Measurements from ENCODE around the gene SLC15A4.

SLC15A4 gene

DNA sequence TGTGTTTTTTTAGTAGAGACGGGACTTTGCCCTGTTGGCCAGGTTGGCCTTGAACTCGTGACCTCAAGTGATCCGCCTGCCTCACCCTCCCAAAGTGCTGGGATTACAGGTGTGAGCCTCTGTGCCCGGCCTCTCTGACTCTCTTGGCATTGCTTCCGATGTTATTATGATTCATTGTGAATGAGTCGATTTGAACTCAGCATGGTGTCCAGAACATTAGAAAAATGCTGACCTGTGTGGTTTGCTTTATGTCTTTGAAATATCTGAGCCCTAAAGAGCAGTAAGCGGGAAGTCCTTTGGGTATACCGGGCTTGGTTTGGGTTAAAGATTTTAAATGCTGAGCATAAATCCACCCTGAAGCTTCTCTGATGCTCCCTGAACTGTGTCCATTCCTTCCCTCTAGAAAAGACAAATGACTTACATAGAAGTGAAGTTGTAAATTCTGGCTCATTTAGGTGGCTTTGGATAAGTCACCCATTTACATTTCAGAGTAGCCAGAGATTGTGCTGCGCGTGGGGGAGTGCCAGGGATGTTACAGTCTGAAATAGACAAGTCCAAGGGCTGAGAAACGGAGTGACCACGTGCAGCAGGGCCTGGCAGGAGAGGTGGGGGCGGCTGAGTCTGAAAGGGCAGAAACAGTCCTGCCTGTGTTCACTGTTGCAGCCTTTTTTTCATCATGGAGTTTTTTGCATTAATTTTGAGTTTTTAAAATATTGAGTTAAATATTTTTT is 39.6 kb downstream of the SLC15A4 start:
- H3K27ac ChIP-seq, result no peak overlapping the region
- no peak for DNase-seq
- H3K9me3 ChIP-seq (ENCODE audit: severe bottlenecking), result no peaks in the 10 kb centered on the region
- TF ChIP-seq, protein P1, sequence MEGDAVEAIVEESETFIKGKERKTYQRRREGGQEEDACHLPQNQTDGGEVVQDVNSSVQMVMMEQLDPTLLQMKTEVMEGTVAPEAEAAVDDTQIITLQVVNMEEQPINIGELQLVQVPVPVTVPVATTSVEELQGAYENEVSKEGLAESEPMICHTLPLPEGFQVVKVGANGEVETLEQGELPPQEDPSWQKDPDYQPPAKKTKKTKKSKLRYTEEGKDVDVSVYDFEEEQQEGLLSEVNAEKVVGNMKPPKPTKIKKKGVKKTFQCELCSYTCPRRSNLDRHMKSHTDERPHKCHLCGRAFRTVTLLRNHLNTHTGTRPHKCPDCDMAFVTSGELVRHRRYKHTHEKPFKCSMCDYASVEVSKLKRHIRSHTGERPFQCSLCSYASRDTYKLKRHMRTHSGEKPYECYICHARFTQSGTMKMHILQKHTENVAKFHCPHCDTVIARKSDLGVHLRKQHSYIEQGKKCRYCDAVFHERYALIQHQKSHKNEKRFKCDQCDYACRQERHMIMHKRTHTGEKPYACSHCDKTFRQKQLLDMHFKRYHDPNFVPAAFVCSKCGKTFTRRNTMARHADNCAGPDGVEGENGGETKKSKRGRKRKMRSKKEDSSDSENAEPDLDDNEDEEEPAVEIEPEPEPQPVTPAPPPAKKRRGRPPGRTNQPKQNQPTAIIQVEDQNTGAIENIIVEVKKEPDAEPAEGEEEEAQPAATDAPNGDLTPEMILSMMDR (IDR thresholded peaks at IDR 0.05; ENCODE audit: low read depth, low read length), result no peak
- no peak overlapping the region for H3K4me3 ChIP-seq (ENCODE audit: low read depth, low read length)
- H3K36me3 ChIP-seq, result no peaks in the 10 kb centered on the region
- no peaks in the 10 kb centered on the region for H3K27me3 ChIP-seq (ENCODE audit: insufficient read depth, low read depth, severe bottlenecking)

DNA sequence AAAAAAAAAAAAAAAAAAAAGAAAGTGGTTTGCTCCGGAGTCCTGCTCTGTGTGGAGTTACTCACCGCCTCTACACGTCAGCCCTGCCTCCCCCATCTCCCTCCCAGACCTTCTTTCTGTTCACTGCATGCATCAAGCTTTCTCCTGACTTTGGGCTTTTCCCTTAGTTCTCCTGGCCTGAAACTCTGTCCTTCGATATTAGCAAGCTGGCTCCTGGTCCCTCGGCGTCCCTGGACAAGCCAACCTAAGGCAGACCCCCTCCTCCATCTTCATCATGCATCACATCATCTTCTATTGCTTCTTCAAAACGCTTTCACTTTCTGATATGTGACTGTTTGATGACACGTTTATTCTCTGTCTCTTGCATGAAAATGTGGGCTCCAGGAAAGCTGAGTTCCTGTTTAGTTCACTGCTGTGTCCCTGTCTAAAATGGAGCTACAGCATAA is 40.6 kb downstream of the SLC15A4 start:
- Histone ChIP-seq H3K27me3 (ENCODE audit: insufficient read depth, low read depth, severe bottlenecking) (no peaks in the 10 kb centered on the region), H3K27ac (no peak overlapping the region), H3K4me3 (ENCODE audit: low read depth, low read length) (no peak overlapping the region), H3K36me3 (no peaks in the 10 kb centered on the region), H3K9me3 (ENCODE audit: severe bottlenecking) (no peaks in the 10 kb centered on the region)
- TF ChIP-seq, protein P1 (IDR thresholded peaks at IDR 0.05; ENCODE audit: low read depth, low read length), result no peak
- no peak for DNase-seq

DNA sequence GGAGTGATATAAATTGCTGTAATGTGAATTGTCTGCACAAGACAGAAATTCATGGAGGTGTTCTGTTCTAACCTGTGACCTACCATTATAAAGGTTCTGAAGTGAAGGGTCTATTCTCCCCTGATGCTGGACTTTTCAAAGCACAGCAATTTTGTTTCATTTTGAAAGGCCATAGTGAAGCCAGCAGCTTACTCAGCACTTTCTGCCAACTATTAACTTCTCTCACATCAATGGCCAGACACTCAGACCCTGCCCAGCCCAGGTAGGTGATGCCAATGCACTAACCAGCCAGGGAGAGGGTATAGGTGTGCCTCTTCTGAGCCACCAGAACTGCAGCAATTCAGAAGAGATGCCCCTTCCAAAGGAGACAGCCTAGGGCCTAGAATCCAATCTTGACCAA is 43.9 kb downstream of the SLC15A4 start:
- DNase-seq, result no peak
- no peaks in the 10 kb centered on the region for H3K9me3 ChIP-seq (ENCODE audit: severe bottlenecking)
- no peaks in the 10 kb centered on the region for H3K36me3 ChIP-seq
- no peak overlapping the region for H3K4me3 ChIP-seq (ENCODE audit: low read depth, low read length)
- no peak overlapping the region for H3K27ac ChIP-seq
- H3K27me3 ChIP-seq (ENCODE audit: insufficient read depth, low read depth, severe bottlenecking), result no peaks in the 10 kb centered on the region
- TF ChIP-seq, protein P1 (IDR thresholded peaks at IDR 0.05; ENCODE audit: low read depth, low read length), result no peak

DNA sequence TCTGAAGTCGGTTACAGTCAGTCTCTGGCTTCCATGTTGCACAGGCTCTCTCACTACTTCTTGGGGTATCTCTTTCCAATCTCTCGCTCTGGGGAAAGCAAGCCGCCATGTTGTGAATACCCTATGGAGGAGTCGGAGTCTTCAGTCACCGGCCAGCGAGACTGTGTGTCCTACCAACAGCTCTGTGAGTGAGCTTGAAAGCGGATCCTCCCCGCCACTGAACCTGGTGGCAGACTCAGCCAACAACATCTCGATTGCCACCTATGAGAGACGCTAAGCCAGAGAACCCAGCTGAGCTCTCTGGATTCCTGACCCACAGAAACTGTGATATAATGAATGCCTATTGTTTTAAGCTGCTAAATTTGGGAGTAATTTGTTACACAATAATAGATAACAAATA is 51.5 kb downstream of the SLC15A4 start:
- Histone ChIP-seq H3K9me3 (ENCODE audit: severe bottlenecking) (no peaks in the 10 kb centered on the region), H3K36me3 (no peaks in the 10 kb centered on the region), H3K27me3 (ENCODE audit: insufficient read depth, low read depth, severe bottlenecking) (no peaks in the 10 kb centered on the region), H3K4me3 (ENCODE audit: low read depth, low read length) (no peak overlapping the region), H3K27ac (no peak overlapping the region)
- TF ChIP-seq, protein P1 (IDR thresholded peaks at IDR 0.05; ENCODE audit: low read depth, low read length), result no peak
- no peak for DNase-seq

GRCh38 chr12:128771681-128772080 is 52.1 kb downstream of the SLC15A4 start:
- Histone ChIP-seq H3K36me3 (no peaks in the 10 kb centered on the region), H3K9me3 (ENCODE audit: severe bottlenecking) (no peaks in the 10 kb centered on the region), H3K27ac (no peak overlapping the region), H3K27me3 (ENCODE audit: insufficient read depth, low read depth, severe bottlenecking) (no peaks in the 10 kb centered on the region), H3K4me3 (ENCODE audit: low read depth, low read length) (no peak overlapping the region)
- no peak for DNase-seq
- TF ChIP-seq, protein P1 (IDR thresholded peaks at IDR 0.05; ENCODE audit: low read depth, low read length), result no peak

GRCh38 chr12:128767518-128767917 is 56.2 kb downstream of the SLC15A4 start:
- no peaks in the 10 kb centered on the region for H3K36me3 ChIP-seq
- no peak for DNase-seq
- TF ChIP-seq, protein P1 (IDR thresholded peaks at IDR 0.05; ENCODE audit: low read depth, low read length), result no peak
- no peak overlapping the region for H3K27ac ChIP-seq
- H3K4me3 ChIP-seq (ENCODE audit: low read depth, low read length), result no peak overlapping the region
- H3K9me3 ChIP-seq (ENCODE audit: severe bottlenecking), result no peaks in the 10 kb centered on the region
- no peaks in the 10 kb centered on the region for H3K27me3 ChIP-seq (ENCODE audit: insufficient read depth, low read depth, severe bottlenecking)
